ENCODE results near the gene DCTN2.
"Not testable (repeated sequence)": the region's sequence is repeated elsewhere in the genome, so short reads cannot be mapped to it uniquely, and the experiment has no call there.

Gene DCTN2

GRCh38 chr12:57577981-57578758 lies 31.2 kb upstream of the DCTN2 start:
- no peak overlapping the region for H3K4me3 ChIP-seq
- no peaks in the 10 kb centered on the region for H4K20me1 ChIP-seq
- H3K27me3 ChIP-seq = no peaks in the 10 kb centered on the region
- no peak overlapping the region for H3K9ac ChIP-seq
- no peak overlapping the region for H3K27ac ChIP-seq
- no peak for TF ChIP-seq Cebpa-rat (IDR thresholded peaks at IDR 0.05)
- no peaks in the 10 kb centered on the region for H3K36me3 ChIP-seq
- no peaks in the 10 kb centered on the region for H3K4me1 ChIP-seq
- no peaks in the 10 kb centered on the region for H3K9me3 ChIP-seq
- H3K4me2 ChIP-seq = no peak overlapping the region

GRCh38 chr12:57576613-57577160 lies 29.7 kb upstream of the DCTN2 start:
- Histone ChIP-seq H3K27ac (no peak overlapping the region), H3K9ac (no peak overlapping the region), H3K4me3 (no peak overlapping the region), H3K4me2 (no peak overlapping the region), H3K27me3 (no peaks in the 10 kb centered on the region), H3K36me3 (no peaks in the 10 kb centered on the region), H3K9me3 (no peaks in the 10 kb centered on the region), H3K4me1 (no peaks in the 10 kb centered on the region), H4K20me1 (no peaks in the 10 kb centered on the region)
- TF ChIP-seq Cebpa-rat (IDR thresholded peaks at IDR 0.05) = no peak

- Histone ChIP-seq H3K4me2 (no peak overlapping the region), H3K9me3 (no peaks in the 10 kb centered on the region), H3K4me1 (no peaks in the 10 kb centered on the region), H3K27ac (no peak overlapping the region), H4K20me1 (no peaks in the 10 kb centered on the region), H3K36me3 (no peaks in the 10 kb centered on the region), H3K27me3 (no peaks in the 10 kb centered on the region), H3K4me3 (no peak overlapping the region), H3K9ac (no peak overlapping the region)
- TF ChIP-seq Cebpa-rat (IDR thresholded peaks at IDR 0.05) = no peak
Measured at GRCh38 chr12:57575771-57576612, 29.0 kb upstream of the DCTN2 start.

- H3K9me3 ChIP-seq = no peaks in the 10 kb centered on the region
- no peak for TF ChIP-seq Cebpa-rat (IDR thresholded peaks at IDR 0.05)
- no peak overlapping the region for H3K9ac ChIP-seq
- no peak overlapping the region for H3K27ac ChIP-seq
- H3K36me3 ChIP-seq = no peaks in the 10 kb centered on the region
- H3K4me3 ChIP-seq = no peak overlapping the region
- H4K20me1 ChIP-seq = no peaks in the 10 kb centered on the region
- H3K27me3 ChIP-seq = no peaks in the 10 kb centered on the region
- no peaks in the 10 kb centered on the region for H3K4me1 ChIP-seq
- no peak overlapping the region for H3K4me2 ChIP-seq
Measured at GRCh38 chr12:57574795-57575194, 27.8 kb upstream of the DCTN2 start.

- H3K4me1 ChIP-seq = no peaks in the 10 kb centered on the region
- no peaks in the 10 kb centered on the region for H3K9me3 ChIP-seq
- H4K20me1 ChIP-seq = no peaks in the 10 kb centered on the region
- no peak overlapping the region for H3K4me2 ChIP-seq
- no peak overlapping the region for H3K4me3 ChIP-seq
- no peaks in the 10 kb centered on the region for H3K27me3 ChIP-seq
- no peak overlapping the region for H3K27ac ChIP-seq
- no peak for TF ChIP-seq Cebpa-rat (IDR thresholded peaks at IDR 0.05)
- H3K9ac ChIP-seq = no peak overlapping the region
- no peaks in the 10 kb centered on the region for H3K36me3 ChIP-seq
Measured at GRCh38 chr12:57571926-57572762, 25.2 kb upstream of the DCTN2 start.

GRCh38 chr12:57570438-57570837 lies 23.4 kb upstream of the DCTN2 start:
- H3K9ac ChIP-seq, H3K4me3 ChIP-seq: not testable (repeated sequence)

GRCh38 chr12:57569858-57570257 lies 22.9 kb upstream of the DCTN2 start:
- no peak overlapping the region for H3K9ac ChIP-seq
- no peaks in the 10 kb centered on the region for H3K27me3 ChIP-seq
- H3K36me3 ChIP-seq = no peaks in the 10 kb centered on the region

More at GRCh38 chr12:57570438-57570837, 23.4 kb upstream of the DCTN2 start:
- H3K27me3 ChIP-seq, H4K20me1 ChIP-seq, H3K36me3 ChIP-seq, H3K27ac ChIP-seq, H3K9me3 ChIP-seq, H3K4me1 ChIP-seq, H3K4me2 ChIP-seq: not testable (repeated sequence)

GRCh38 chr12:57568838-57569237 lies 21.8 kb upstream of the DCTN2 start:
- no peak overlapping the region for H3K4me3 ChIP-seq
- no peak for TF ChIP-seq Cebpa-rat (IDR thresholded peaks at IDR 0.05)
- H3K9ac ChIP-seq = no peak overlapping the region
- no peaks in the 10 kb centered on the region for H3K4me1 ChIP-seq
- H3K4me2 ChIP-seq = no peak overlapping the region
- no peaks in the 10 kb centered on the region for H3K9me3 ChIP-seq
- no peak overlapping the region for H3K27ac ChIP-seq
- H3K27me3 ChIP-seq = no peaks in the 10 kb centered on the region
- H3K36me3 ChIP-seq = no peaks in the 10 kb centered on the region
- no peaks in the 10 kb centered on the region for H4K20me1 ChIP-seq

More at GRCh38 chr12:57569858-57570257, 22.9 kb upstream of the DCTN2 start:
- H3K4me2 ChIP-seq = no peak overlapping the region
- no peak for TF ChIP-seq Cebpa-rat (IDR thresholded peaks at IDR 0.05)
- no peak overlapping the region for H3K4me3 ChIP-seq
- no peak overlapping the region for H3K27ac ChIP-seq
- no peaks in the 10 kb centered on the region for H4K20me1 ChIP-seq
- no peaks in the 10 kb centered on the region for H3K9me3 ChIP-seq
- no peaks in the 10 kb centered on the region for H3K4me1 ChIP-seq

GRCh38 chr12:57564178-57564740 lies 17.3 kb upstream of the DCTN2 start:
- Histone ChIP-seq H3K27ac (no peak overlapping the region), H3K27me3 (no peaks in the 10 kb centered on the region), H4K20me1 (no peaks in the 10 kb centered on the region), H3K4me2 (no peak overlapping the region), H3K36me3 (no peaks in the 10 kb centered on the region), H3K4me3 (no peak overlapping the region), H3K9ac (no peak overlapping the region), H3K9me3 (no peaks in the 10 kb centered on the region), H3K4me1 (no peaks in the 10 kb centered on the region)
- TF ChIP-seq Cebpa-rat (IDR thresholded peaks at IDR 0.05) = no peak
